SW 1271 (cell line): ENCODE results near the gene PRKG1.

Experiments used
- DNase-seq, 2 experiments: peaks; one replicate each; lab custom pipeline; 2025; lab: John Stamatoyannopoulos, UW

The PRKG1 gene

GRCh38 chr10:51879238-51879637 lies 805.0 kb downstream of the PRKG1 start:
- peak in 1 of 2 experiments; percentile 62 for DNase-seq

- DNase-seq, result no peak
These were observed 806.9 kb downstream of the PRKG1 start for GRCh38 chr10:51881213-51881612.

GRCh38 chr10:51886438-51887068 lies 812.3 kb downstream of the PRKG1 start:
- DNase-seq, result no peak

DNA sequence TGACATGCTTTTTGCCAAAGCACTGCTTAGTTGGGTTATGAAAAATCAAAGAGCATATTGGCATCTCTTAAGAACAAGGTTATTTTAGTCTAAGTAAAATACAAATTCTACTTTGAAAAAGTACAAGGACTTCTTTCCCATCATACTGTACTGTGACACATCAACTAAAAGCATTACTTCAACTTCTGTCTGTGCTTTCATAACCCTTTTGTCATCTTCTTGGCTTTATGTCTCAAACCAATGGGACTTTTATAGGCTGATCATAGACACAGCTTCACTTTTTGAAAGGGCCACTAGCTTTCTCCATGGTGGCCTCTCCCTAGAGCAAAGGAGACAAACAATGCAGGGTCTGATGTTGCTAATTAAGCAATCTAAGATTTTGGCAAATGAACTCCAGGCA lies 814.0 kb downstream of the PRKG1 start:
- DNase-seq, result no peak

GRCh38 chr10:51892313-51892712 lies 818.0 kb downstream of the PRKG1 start:
- DNase-seq, result no peak

DNA sequence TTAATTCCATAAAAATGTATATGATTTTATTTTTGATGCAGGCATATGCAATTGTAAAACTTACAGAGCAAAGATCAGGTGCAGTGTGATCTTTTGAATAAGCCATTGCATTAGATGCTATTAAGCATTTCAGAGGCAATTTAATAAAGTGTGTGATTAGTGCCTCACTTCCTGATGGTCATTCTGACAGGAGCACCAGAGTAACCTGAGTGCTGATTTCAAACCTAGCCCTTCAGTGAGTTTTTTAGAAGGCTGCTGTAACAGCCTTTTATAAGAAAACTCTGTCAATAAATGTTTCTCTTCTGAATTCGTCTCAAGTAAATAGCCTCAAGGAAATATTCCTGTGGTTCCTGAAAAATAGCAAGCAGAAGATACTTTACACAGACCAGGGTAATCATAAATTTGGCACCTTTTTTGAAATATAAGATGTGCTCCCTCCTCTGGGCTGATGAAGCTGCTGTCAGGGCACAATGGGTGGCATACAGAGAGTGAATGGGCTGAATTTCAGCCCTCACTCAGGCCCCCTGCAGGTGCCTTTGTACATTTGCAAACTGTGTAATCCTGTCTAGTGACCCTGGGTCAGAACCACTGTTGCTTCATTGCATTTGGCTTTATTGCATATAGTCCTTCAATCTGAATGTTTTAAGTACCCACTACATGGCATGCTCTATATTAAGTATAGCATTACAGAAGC lies 818.8 kb downstream of the PRKG1 start:
- peak in 1 of 2 experiments; percentile 22 for DNase-seq

DNA sequence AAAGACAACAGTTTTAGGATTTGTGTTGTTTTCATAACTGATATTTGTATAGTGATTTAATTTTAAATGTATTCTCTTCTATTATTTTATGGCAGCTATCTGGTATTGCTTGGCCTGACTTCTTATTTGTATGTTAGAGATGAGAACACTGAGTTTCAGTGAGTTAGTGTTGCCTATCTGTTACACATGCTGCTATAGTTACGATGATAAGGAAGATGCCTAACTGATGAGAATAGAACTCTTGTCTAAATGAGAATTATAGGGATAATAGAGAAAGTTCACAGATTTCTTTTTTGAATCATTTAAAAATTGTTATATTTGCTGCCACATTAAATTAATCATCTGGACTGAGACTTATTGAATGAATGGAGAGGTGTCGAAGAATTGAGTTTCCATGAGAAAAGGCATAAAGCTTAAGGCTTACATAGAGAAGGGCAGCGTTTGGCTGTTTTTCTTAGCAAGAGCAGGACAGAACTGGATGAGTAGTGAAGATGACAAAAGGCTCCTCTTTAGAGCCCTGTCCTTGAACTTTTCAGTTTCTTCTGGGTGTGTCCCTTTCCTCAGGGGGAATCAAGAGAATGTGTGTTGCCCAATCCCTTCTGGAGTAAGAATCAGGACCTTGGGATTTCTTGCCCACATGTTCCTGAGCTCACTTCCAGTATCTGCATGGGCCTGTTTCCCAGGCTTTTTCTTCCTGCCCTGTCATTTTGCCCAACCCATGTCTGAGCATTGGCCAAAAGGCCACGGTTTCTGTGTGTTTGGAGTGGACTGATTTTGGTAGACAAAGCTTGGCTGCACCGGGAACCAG lies 820.7 kb downstream of the PRKG1 start:
- no peak for DNase-seq

GRCh38 chr10:51896849-51897248 lies 822.6 kb downstream of the PRKG1 start:
- no peak for DNase-seq

GRCh38 chr10:51897560-51897959 lies 823.3 kb downstream of the PRKG1 start:
- DNase-seq, result no peak

DNA sequence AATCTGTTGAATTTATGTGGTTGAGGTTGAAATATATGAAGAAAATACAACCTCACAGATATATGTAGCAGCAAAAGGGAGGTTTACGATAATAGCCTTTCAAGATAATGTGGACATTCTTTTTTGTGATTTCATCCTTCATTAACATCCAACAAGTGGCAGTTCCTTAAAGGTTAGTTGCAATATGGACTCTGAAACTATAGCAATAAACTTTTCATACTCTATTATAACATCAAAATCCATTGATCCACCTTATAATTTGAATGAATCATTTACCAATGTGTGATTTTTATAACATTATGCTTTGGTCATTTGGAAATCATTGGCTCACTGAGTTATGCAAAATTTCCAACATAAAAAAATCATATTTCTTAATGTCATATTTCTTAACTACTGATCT lies 825.9 kb downstream of the PRKG1 start:
- no peak for DNase-seq

GRCh38 chr10:51903675-51904074 lies 829.4 kb downstream of the PRKG1 start:
- no peak for DNase-seq

DNA sequence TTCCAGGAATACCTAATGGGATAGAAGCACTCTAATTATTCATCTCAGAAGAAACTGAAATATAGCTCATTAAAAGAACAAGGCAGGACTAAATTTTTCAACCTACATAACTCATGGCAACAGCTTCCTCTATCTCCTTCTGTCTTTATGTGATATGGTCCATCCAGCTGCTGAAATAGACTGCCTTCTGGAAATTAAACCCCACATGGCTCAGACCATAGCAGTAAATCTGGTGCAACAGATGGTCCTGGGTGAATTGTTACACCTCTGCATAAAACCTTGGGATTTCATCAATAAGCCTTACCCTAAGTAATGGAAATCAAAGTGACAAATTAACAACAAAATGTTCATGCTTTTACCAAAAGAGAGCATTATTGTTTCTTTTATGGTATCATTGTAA lies 830.7 kb downstream of the PRKG1 start:
- no peak for DNase-seq

- no peak for DNase-seq
These were observed 833.1 kb downstream of the PRKG1 start for GRCh38 chr10:51907361-51907760.

DNA sequence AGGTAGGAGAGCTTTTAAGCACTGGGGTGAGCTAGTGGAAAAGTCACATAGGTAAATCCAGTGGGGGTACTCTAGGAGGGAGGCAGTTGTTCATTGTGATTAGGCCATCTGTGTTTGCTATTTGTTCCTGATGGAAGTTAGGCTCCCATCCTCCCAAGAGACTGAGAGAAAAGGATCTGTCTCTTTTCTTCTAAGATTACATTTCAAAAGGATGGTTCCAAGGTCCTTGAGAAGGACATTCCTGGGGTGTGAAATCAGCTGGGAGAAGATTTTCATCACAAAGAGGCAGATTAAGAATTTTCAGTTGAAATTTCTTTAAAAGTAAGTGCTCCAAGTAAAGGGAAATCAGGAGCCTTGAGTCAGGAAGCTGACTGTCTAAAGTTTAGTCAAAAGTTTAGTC lies 835.9 kb downstream of the PRKG1 start:
- DNase-seq, result no peak

DNA sequence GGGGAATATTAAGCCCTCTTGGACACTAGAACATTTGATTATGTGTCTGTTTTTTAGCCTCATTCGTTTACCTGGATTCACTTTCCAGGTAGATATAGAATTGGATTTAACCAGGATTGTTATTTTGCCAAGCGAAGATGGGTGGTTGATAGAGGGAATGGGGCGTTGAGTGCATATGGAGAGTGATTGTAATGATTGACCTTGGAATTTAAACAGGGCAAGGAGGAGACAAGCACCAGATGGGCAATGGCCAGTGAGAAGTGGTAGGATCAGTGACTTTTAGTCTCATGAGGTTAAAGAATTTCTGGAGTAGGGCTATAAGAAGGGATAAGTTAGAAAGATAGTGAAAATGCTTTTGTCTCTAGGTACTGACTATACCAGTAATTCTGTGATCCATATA lies 836.3 kb downstream of the PRKG1 start:
- DNase-seq, result no peak

- no peak for DNase-seq
These were observed 837.4 kb downstream of the PRKG1 start for GRCh38 chr10:51911723-51912122.

DNA sequence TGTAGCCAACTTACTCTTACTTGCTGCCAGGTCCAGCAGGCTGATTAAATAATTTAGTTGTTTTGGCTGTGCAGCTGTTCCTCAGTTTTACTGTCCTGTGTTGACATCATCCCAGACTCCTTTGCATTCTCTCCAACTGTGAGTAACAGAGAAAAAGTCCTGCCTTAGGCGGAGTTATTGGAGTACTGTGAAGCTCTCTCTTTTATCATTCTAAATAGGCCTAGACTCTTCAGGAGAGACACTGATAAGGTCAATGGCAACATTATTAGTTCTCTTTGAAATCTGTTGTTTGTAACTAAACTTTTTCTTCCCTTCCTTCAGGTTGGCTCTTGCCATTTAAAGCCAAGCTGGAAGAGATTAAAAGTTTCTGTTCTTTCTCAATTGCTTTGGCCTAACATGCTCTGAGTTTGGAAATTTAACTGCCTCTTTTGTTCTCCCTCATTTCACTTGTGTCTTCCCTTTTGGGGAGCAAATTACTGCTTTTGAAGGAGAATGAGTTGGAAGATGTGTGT lies 840.8 kb downstream of the PRKG1 start:
- DNase-seq, result no peak

DNA sequence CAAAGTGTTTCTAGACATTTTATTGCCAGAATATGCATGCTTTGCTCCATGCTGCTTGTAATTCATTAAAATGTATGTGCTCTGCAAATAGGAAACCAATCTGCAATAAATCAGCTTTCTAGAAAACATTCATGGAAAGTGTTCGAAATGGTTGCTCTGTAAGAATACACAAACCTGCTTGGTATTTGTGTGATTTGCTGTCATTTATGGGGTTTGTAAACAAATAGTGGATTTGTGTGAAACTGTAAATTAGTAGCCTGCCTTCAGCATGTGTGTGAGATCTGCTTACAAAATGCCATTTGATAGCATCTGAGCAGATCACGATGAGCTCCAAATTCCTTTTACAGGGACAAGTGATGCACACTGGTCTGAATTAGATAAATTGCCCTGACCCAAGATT lies 844.2 kb downstream of the PRKG1 start:
- DNase-seq, result no peak

DNA sequence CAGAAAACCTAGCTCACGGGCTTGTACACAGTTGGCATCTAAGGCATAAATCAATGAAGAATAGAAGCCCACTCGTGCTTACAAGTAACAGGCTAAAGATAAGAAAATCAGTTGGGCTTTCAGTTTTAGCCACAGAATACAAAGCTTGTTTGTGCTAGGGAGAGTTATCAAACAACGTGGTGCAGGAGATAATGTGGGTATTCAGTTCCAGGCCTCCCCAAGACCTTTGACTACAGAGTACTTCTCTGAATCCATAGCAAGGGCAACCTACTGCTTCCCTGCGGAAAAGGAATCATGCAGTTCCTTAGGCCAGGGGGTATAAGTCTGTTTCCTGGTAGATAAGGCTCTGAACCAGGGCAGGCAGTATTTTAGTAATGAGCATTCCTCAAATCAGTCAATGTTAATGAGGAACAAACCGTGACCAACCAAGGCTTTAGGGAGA lies 844.6 kb downstream of the PRKG1 start:
- DNase-seq, result no peak

DNA sequence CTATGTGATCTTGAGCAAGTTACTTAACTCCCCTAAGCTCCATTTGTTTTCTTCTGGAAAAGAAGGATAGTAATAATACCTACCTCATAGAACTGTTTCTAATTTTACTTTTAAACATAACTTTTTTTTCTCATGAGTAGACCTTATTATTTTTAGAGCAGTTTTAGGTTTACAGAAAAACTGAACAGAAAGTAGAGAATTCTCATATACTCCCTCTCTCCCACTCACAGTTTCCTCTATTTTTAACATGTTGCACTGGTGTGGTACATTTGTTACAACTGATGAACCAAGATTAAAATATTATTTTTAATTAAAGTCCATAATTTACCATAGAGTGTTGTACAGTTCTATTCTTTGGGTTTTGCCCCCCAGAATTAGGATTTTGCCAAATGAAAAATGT lies 846.4 kb downstream of the PRKG1 start:
- no peak for DNase-seq

GRCh38 chr10:51924359-51924758 lies 850.1 kb downstream of the PRKG1 start:
- no peak for DNase-seq

DNA sequence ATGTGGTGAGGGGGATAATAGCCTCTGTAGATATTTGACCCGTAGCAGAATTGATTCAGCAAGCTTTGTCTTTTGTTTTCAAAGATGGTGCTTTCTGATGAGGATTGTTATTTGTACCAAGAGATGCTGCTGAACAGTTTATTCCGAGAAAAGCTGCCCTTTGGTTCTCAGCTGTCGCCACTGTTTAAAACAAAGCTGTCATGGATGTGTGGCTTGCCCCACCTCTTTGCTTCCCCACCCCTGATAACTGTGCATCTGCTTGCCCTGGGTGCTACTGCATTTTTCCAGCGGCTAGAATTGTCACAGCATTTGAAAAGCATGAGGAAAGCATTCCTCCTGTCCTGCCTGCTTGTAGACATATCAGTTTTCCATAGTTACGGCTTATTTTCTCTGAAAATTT lies 852.0 kb downstream of the PRKG1 start:
- DNase-seq, result no peak

DNA sequence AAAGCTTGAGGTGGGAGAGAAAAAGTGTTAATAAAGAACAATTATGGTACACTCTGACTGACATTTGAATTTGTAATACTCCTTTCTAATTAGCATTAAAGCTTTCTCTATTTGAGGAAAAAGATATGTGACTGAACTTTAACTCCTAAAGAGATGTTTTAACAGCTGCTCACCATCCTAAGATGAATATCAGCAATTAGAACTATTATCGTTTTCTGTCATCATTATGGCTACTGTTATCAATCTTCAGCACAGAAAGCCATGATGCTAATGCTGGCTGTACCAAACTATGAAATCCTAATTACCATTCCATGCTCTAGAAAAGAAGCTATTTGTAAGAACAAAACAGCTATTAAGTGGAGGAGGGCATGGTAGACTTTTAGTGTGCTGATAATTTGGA lies 853.9 kb downstream of the PRKG1 start:
- no peak for DNase-seq
